ENCODE results near the gene CWC22.

The CWC22 gene

GRCh38 chr2:179946810-179947615 is 60.1 kb downstream of the CWC22 start:
- DNase-seq (ENCODE audit: extremely low read depth, low read depth) = no peak
- TF ChIP-seq, protein P1, sequence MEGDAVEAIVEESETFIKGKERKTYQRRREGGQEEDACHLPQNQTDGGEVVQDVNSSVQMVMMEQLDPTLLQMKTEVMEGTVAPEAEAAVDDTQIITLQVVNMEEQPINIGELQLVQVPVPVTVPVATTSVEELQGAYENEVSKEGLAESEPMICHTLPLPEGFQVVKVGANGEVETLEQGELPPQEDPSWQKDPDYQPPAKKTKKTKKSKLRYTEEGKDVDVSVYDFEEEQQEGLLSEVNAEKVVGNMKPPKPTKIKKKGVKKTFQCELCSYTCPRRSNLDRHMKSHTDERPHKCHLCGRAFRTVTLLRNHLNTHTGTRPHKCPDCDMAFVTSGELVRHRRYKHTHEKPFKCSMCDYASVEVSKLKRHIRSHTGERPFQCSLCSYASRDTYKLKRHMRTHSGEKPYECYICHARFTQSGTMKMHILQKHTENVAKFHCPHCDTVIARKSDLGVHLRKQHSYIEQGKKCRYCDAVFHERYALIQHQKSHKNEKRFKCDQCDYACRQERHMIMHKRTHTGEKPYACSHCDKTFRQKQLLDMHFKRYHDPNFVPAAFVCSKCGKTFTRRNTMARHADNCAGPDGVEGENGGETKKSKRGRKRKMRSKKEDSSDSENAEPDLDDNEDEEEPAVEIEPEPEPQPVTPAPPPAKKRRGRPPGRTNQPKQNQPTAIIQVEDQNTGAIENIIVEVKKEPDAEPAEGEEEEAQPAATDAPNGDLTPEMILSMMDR (IDR thresholded peaks at IDR 0.05; ENCODE audit: low read depth, low read length, missing control alignments) = no peak
- no peak overlapping the region for H3K4me3 ChIP-seq (replicated peaks; ENCODE audit: low read depth, low read length)

DNA sequence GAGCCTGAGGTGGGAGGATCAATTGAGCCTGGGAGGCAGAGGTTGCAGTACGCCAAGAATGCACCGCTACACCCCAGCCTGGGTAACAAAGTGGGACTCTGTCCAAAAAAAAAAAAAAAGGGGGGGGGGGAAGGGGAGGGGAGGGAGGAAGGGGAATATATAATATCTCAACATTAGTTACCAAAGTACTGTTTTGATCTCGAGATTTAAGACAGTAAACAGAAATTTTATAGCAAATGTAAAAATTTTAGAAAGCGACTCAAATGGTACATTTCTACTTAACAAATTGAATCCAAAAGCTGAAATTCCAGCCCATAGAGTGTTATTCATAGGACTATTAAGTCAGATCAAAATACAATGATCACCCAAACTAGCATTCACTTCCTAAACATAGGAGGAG is 60.8 kb downstream of the CWC22 start:
- H3K4me3 ChIP-seq (replicated peaks; ENCODE audit: low read depth, low read length) = no peak overlapping the region
- no peak for DNase-seq (ENCODE audit: extremely low read depth, low read depth)
- TF ChIP-seq, protein P1 (IDR thresholded peaks at IDR 0.05; ENCODE audit: low read depth, low read length, missing control alignments) = no peak

DNA sequence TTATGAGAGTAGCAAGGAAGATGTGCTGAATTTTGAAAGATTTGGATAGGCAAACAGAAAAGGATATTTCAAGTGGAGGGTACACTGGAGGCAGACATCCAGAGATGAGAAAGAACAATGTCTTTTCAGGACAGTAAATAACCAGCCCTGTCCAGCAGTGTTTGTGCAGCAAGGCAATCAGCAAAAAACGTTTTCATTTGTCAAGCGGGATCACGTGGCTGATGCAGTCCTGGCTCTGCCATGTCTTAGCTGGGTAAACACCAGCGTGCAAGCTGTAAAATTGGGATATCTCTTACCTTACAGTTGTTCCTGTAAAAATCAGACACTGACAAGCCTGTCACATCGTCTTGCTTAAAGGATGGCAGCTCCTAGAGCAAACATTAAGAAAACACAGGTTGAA is 67.8 kb downstream of the CWC22 start:
- DNase-seq (ENCODE audit: extremely low read depth, low read depth) = no peak
- TF ChIP-seq, protein P1 (IDR thresholded peaks at IDR 0.05; ENCODE audit: low read depth, low read length, missing control alignments) = no peak
- H3K4me3 ChIP-seq (replicated peaks; ENCODE audit: low read depth, low read length) = no peak overlapping the region

DNA sequence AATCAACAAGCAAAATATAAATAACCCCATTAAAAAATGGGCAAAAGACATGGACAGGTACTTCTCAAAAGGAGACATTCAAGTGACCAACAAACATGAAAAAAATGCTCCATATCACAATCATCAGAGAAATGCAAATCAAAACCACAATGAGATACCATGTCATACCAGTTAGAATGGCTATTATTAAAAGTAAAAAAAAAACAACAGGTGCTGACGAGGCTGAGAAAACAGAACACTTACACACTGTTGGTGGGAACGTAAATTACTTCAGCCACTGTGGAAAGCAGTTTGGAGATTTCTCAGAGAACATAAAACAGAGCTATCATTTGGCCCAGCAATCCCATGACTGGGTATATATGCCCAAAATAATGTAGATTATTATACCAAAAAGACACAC is 69.1 kb downstream of the CWC22 start:
- no peak overlapping the region for H3K4me3 ChIP-seq (replicated peaks; ENCODE audit: low read depth, low read length)
- no peak for DNase-seq (ENCODE audit: extremely low read depth, low read depth)
- TF ChIP-seq, protein P1 (IDR thresholded peaks at IDR 0.05; ENCODE audit: low read depth, low read length, missing control alignments) = no peak

GRCh38 chr2:179936654-179937053 is 70.4 kb downstream of the CWC22 start:
- no peak overlapping the region for H3K4me3 ChIP-seq (replicated peaks; ENCODE audit: low read depth, low read length)
- TF ChIP-seq, protein P1 (IDR thresholded peaks at IDR 0.05; ENCODE audit: low read depth, low read length, missing control alignments) = peak; percentile 70
- DNase-seq (ENCODE audit: extremely low read depth, low read depth) = no peak

DNA sequence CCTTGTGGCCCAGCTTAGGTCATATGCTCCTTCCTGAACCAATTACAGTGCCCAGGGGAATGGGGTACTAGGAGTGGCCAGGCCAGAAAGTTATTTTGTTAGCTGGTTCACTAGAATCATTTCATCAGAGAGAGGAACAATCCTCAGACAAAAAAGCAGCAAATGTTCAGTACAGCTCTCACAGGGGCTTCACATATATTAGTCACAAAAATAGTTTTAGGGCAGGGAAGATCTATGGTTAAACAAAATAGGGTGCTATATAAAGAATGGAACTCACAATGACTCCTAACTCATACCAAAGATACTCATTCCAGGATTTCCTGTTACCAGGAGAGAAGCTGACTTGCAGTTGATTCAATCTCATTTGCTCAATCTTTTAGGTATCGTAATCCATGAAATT is 71.0 kb downstream of the CWC22 start:
- TF ChIP-seq, protein P1 (IDR thresholded peaks at IDR 0.05; ENCODE audit: low read depth, low read length, missing control alignments) = no peak
- no peak for DNase-seq (ENCODE audit: extremely low read depth, low read depth)
- no peak overlapping the region for H3K4me3 ChIP-seq (replicated peaks; ENCODE audit: low read depth, low read length)
